ENCODE measurements around the gene JOSD2. TPM values are rescaled to one million over a fixed set of nuclear protein-coding genes. Genes with fewer than 3 reads are reported as not detected.

Gene JOSD2
- polyA plus RNA-seq, 3 donors, result 6.4 to 8.8 (median 7.7) TPM

DNA sequence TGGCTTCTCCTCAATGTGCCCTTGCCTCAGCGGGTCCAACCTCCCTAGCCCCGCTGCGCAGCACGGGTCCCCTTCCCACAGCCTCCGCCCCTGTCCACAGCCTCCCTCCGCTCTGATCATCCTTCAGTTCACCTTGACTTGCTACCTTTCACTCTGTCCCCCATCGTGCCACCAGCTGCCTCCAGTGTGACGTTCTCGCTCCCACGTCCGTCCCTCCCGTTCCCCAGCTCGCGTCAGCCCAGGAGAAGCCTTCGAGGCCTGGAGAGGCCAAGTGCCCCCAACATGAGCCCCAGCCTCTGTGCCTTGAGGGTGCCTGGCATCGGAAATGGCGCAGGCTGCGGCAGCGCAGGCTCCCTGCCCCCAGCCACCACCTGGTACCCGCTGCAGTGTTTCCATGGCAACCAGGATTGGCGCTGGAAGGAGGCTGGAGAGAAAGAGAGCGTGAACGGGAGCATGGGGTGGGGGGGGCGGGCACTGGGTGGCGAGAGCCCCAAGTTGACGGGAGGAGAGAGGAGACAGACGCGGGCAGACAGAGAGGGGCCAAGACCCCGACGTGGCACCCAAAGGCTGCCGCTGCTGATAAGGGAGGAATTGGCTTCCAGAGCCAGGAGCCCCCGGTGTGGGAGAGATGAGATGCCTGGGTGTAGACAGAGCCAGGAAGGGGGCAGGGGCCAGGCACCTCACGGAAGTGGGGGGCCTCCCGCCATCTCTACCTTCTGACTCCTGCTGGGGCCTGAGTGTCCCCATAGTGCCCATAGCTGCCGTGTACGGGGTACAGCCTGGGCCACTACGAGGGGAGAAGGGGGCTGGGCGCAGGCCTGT is 3.6 kb upstream of the JOSD2 start:
- no peak for DNase-seq (ENCODE audit: low read depth in 3 of 3, low spot score in 2 of 3)

GRCh38 chr19:50513746-50514345 is 2.9 kb upstream of the JOSD2 start, which contains the start of gene ASPDH:
ASPDH (minus strand) TSS chr19:50513913; CDS start chr19:50513823, 90 bp downstream.
- no peak for DNase-seq (ENCODE audit: low read depth in 3 of 3, low spot score in 2 of 3)

GRCh38 chr19:50512999-50513745 is 2.2 kb upstream of the JOSD2 start:
- no peak for DNase-seq (ENCODE audit: low read depth in 3 of 3, low spot score in 2 of 3)

DNA sequence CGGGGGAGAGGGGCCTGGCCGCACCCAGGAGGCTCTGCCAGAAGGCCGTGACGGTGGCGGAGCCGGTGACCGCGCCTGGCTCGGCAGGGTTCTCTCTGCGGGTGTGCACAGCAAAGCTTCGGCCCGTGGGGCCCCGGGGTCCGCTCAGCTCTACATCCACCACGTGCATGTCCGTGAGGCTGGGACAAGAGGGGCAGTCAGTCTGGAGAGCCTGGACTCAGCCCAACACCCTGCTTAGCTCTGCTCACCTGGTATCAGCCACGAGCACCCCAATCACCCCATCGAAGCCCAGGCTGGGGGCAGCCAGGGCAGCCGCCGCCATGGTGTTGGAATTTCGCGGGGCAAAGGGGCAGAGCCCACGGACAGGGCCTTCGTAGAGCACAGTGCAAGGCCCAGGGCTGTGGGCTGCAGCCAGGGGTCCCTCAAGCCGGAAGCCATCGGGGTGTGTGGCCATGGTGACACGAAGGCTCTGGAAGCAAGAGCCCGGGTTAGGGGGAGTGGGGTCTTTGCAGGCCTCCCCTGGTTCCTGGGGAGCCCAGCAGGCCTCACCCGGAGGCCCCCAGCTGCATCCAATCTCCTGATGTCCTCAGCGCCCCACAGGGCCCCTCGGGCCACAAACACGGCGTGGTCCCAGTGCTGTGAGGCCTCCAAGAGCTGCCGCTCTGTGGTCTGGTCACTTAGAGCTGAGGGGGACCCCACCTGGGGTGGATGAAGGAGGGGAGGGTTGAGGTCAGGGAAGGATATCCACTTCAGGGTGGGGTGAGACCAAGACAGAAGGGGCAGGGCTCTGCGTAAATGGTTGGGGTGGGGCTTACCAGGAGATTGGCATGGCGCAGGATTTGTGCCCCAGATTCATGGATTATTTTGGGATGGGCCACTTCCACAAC is 1.4 kb upstream of the JOSD2 start:
- DNase-seq (ENCODE audit: low read depth in 3 of 3, low spot score in 2 of 3), result no peak

GRCh38 chr19:50510700-50511068 is 307 bp downstream of the JOSD2 start:
- DNase-seq (ENCODE audit: low read depth in 3 of 3, low spot score in 2 of 3), result peak; percentile 52 to 74 (median 64)

- DNase-seq (ENCODE audit: low read depth in 3 of 3, low spot score in 2 of 3), result no peak
These were observed 795 bp downstream of the JOSD2 start for GRCh38 chr19:50510121-50510670.

DNA sequence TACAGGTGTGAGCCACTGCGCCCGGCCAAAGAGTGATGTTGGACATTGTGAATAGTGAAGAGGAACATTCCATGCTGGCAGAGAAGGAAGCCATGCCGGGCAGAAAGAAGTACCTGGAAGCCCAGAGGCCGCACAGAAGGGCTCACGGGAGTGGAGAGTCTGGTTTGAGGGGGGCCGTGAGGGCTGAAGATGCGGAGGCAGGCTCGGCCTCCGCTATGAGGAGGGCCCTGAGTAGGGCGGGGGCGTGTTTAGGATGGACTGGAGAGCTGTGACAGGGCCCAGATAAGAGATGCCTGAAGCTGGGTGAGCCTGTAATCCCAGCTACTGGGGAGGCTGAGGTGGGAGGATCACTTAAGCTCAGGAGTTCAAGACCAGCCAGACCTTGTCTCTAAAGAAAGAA is 1.6 kb downstream of the JOSD2 start:
- no peak for DNase-seq (ENCODE audit: low read depth in 3 of 3, low spot score in 2 of 3)

- no peak for DNase-seq (ENCODE audit: low read depth in 3 of 3, low spot score in 2 of 3)
These were observed 2.2 kb downstream of the JOSD2 start for GRCh38 chr19:50508843-50509190.

DNA sequence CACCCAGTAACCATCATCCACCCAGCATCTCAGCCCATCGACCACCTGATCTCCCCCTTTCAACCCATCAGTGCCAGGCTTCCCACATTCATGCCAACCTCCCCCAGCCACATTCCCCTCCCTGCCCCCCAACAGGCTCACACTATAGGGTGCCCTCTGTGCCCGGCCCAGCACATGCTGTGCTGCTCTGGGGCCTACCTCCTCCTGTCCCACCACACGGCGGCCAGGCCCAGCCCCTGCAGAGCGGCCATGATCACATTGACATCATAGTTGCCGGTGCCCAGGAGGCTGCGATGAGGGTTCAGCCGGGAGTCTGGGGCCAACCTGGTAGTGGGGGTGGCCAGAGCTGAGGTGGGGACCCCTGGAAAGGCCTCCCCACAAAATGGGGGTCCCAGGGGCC is 3.6 kb downstream of the JOSD2 start:
- no peak for DNase-seq (ENCODE audit: low read depth in 3 of 3, low spot score in 2 of 3)

GRCh38 chr19:50506700-50507099 is 4.3 kb downstream of the JOSD2 start:
- DNase-seq (ENCODE audit: low read depth in 3 of 3, low spot score in 2 of 3), result no peak

DNA sequence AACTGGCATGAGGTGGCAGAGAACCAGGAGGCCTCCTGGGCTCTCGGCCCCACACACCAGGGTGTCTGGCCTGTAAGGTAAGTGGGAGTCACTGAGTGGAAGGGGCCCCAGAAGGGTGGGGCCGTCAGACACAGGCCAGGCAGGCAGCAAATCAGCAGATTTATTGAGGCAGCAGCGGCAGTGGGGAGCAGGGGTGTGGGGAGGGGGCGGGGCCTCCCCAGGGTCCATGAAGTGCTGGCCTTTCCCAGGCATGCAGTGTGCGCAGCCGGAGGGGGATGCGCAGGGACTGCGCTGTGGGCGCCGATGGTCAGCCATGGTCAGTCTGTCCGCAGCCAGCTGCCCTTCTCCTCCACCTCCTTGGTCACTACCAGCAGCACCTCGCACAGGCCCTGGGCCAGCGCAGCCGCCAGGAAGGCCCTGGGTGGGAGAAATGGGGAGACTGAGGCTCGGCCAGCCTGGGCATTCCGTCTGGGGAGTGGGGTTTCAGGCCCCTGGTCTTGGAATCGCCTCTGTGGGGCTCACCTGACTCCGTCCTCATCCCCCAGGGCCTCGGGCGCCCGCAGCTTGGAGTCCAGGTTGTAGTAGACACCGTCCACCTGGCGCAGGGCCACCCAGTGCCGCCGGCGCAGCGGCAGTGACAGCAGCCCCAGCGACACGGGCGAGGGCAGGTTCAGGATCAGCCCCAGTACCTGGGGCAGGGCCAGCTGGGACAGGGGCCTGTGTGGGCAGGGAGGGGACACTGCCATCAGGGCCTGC is 5.0 kb downstream of the JOSD2 start:
- no peak for DNase-seq (ENCODE audit: low read depth in 3 of 3, low spot score in 2 of 3)

- no peak for DNase-seq (ENCODE audit: low read depth in 3 of 3, low spot score in 2 of 3)
These were observed 9.2 kb downstream of the JOSD2 start for GRCh38 chr19:50501568-50502475.

DNA sequence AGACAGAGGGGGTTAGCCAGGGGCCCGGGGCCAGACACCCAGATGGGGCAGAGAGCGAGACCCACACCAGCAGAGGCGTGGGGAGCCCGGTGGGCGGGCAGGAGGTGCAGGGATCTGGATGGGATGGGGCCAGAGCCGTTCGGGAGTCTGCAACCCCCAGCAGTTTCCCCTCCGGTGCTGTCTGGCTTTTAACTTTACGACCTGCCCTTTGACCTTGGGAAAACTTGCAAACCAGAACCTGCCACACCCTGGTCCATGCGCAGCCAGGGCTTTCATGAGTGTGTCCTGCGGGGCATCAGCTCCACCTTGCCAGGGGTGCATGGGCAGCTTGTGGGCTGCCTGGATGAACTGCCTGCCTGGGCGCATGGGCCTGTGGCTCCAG is 9.8 kb downstream of the JOSD2 start:
- DNase-seq (ENCODE audit: low read depth in 3 of 3, low spot score in 2 of 3), result no peak

DNA sequence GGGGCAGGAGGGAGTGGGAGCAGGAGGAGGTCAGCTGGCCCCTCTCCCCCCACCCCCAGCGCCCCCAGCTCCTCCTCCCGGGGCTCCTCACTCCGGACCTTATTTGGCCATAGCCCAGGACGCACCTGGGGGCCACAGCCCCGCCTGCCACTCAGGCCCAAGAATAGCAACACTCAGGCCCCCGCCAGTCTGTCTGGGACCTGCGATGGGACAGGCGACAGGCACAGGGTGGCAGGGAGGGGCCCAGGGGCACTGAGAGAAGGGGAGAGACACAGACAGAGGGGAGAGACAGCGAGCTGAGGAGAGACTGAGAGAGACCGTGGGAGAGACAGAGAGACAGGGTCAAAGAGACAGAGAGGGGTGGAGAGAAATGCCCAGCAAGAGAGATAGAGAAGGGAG is 10.2 kb downstream of the JOSD2 start:
- no peak for DNase-seq (ENCODE audit: low read depth in 3 of 3, low spot score in 2 of 3)

GRCh38 chr19:50500060-50500752 is 10.8 kb downstream of the JOSD2 start:
- DNase-seq (ENCODE audit: low read depth in 3 of 3, low spot score in 2 of 3), result no peak

DNA sequence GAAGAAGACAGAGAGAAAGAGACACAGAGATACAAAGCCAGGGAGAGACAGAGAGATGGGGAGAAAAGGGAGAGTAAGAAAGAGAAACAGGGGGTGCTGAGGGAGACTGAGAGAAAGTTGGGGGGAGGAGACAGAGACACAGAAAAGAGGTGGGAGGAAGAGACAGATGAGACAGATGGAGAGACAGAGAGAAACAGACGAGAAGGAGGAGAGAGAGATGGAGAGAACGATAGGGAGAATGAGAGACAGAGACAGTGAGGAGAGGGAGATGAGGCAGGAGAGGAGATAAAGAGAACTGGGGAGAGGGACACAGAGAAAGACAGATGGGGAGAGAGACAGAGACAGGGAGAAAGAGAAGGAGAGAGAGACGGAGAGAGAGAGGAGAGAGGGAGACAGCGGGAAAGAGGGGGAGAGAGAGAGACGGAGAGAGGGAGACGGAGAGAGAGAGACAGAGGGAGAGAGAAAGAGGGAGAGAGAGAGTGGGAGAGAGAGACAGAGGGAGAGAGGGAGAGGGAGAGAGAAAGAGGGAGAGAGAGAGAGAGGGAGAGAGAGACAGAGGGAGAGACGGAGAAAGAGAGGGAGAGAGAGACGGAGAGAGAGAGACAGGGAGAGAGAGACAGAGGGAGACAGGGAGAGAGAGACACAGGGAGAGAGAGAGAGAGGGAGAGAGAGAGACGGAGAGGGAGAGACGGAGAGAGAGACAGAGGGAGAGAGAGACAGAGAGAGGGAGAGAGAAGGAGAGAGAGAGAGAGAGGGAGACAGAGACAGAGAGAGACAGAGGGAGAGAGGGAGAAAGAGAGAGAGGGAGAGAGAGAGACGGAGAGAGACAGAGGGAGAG is 12.6 kb downstream of the JOSD2 start:
- no peak for DNase-seq (ENCODE audit: low read depth in 3 of 3, low spot score in 2 of 3)

DNA sequence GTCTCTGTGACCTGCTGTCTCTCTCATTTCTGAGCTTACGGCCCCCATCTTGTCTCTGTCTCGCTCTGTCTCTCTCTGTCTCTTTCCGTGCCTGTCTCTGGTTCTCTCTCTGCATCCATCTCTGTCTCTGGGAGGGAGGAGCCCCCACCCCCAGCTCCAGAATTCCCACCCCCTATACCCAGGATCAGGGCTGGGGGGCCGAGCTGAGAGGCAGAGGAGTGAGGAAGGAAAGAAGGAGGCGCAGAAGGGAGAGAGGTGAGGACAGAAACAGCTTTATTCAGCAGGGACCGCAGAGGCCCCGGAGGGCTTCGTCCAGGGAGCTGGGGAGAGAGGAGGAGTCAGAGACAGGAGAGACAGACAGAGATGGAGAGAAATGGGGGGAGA is 14.0 kb downstream of the JOSD2 start:
- DNase-seq (ENCODE audit: low read depth in 3 of 3, low spot score in 2 of 3), result no peak

All from right renal cortex interstitium (tissue), 3 donors.